Panc1 (cell line): ENCODE measurements around the gene FAM83F. TPM values are rescaled to one million over a fixed set of nuclear protein-coding genes. Genes with fewer than 3 reads are reported as not detected.

ENCODE experiments used
- ATAC-seq: fragments of 200-7000 bp; cut with Tn5 transposase; 2 replicates; pipeline ENCODE4 v1.9.1; 2020; ENCODE audit warnings: mild to moderate bottlenecking, moderate library complexity
- BruUV-seq: library from RNA; stranded (reverse); fragments of 400-500 nt; replicated peaks from 2 replicates; lab custom pipeline; 2021; lab: Mats Ljungman, UMichigan
- CTCF ChIA-PET: fragments of 300-600 bp; sonication (Branson Sonifier 250); formaldehyde crosslinking; loops from one replicate; lab custom pipeline; 2022; ENCODE audit warnings: antibody characterized with exemption; lab: Charles Lee
- POLR2A ChIA-PET: fragments of 300-600 bp; sonication (Branson Sonifier 250); formaldehyde crosslinking; loops from one replicate; lab custom pipeline; 2022; ENCODE audit warnings: antibody characterized with exemption; lab: Charles Lee
- DNase-seq: peaks from one replicate; pipeline ENCODE4 v3.0.0-alpha.2; 2010; ENCODE audit warnings: low read depth, low spot score
- H3K27ac ChIP-seq: 2 replicates; pipeline ENCODE4 v1.5.1; 2011; ENCODE audit warnings: mild to moderate bottlenecking, low read length, inconsistent platforms
- H3K27me3 ChIP-seq: fragments of 200-500 bp; sonication (Bioruptor generic); 2 replicates; pipeline ENCODE4 v1.6.0; 2014; ENCODE audit warnings: low read length, inconsistent platforms; ENCODE audit not compliant: control insufficient read depth, insufficient read depth
- H3K36me3 ChIP-seq: fragments of 200-500 bp; sonication (Bioruptor generic); 2 replicates; pipeline ENCODE4 v1.5.1; 2014; ENCODE audit warnings: inconsistent platforms, mild to moderate bottlenecking, low read length, moderate library complexity; ENCODE audit not compliant: control insufficient read depth, insufficient read depth
- H3K4me1 ChIP-seq: 2 replicates; pipeline ENCODE4 v1.5.1; 2011; ENCODE audit warnings: inconsistent platforms, mild to moderate bottlenecking, low read length, moderate library complexity; ENCODE audit not compliant: control insufficient read depth, insufficient read depth
- H3K4me3 ChIP-seq, 2 experiments: 2 replicates each; pipeline ENCODE4 v1.5.1; 2011 to 2012; ENCODE audit warnings: low read depth in 2 of 2, low read length in 2 of 2, mild to moderate bottlenecking in 2 of 2, inconsistent platforms in 1 of 2, moderate library complexity in 1 of 2
- H3K9me3 ChIP-seq: fragments of 200-500 bp; sonication (Bioruptor generic); 2 replicates; pipeline ENCODE4 v1.5.1; 2014; ENCODE audit warnings: low read depth, mild to moderate bottlenecking, inconsistent platforms, low read length, moderate library complexity; ENCODE audit not compliant: control insufficient read depth, insufficient read depth
- POLR2AphosphoS5 ChIP-seq: IDR thresholded peaks from 2 replicates; pipeline ENCODE4 v1.6.1; 2012; ENCODE audit warnings: mild to moderate bottlenecking, low read depth, low read length, moderate library complexity
- SIN3A ChIP-seq: IDR thresholded peaks from 2 replicates; pipeline ENCODE4 v1.6.1; 2012; ENCODE audit warnings: low read depth, mild to moderate bottlenecking, low read length, moderate library complexity, borderline replicate concordance; ENCODE audit not compliant: insufficient read depth
- TCF7L2 ChIP-seq: IDR thresholded peaks from 2 replicates; pipeline ENCODE4 v1.6.1; 2011; ENCODE audit warnings: mild to moderate bottlenecking, low read depth, low read length, inconsistent platforms
- in situ Hi-C: cut with HindIII; loops from 2 replicates; pipeline ENCODE4 v1.10.0; 2016; ENCODE audit warnings: low sequenced_read_pairs, low pct_unique_long_range_greater_than_20kb
- intact Hi-C: fragments of 100-400 bp; cut with micrococcal nuclease; formaldehyde crosslinking; loops from one replicate; pipeline ENCODE4 v1.10.0; 2022; ENCODE audit not compliant: unreplicated experiment
- total RNA-seq: library from RNA; stranded (reverse); gene quantifications from one replicate; pipeline ENCODE4 v1.2.1, GENCODE V29; 2021; ENCODE audit not compliant: unreplicated experiment
- TF ChIP-seq, protein P1 (sequence below): fragments of 450-650 bp; IDR thresholded peaks from 2 replicates; pipeline ENCODE4 v1.5.1; 2017; ENCODE audit warnings: mild to moderate bottlenecking
- TF ChIP-seq, protein P2 (sequence below), 2 experiments: IDR thresholded peaks; 2 replicates each; pipeline ENCODE4 v1.6.1; 2011 to 2012; ENCODE audit warnings: low read depth in 2 of 2, control low read depth in 1 of 2, low read length in 1 of 2, mild to moderate bottlenecking in 1 of 2, moderate library complexity in 1 of 2; ENCODE audit not compliant: insufficient read depth in 1 of 2

The FAM83F gene
- total RNA-seq, 1 experiment from 2014 or later, result 0.05 TPM

DNA sequence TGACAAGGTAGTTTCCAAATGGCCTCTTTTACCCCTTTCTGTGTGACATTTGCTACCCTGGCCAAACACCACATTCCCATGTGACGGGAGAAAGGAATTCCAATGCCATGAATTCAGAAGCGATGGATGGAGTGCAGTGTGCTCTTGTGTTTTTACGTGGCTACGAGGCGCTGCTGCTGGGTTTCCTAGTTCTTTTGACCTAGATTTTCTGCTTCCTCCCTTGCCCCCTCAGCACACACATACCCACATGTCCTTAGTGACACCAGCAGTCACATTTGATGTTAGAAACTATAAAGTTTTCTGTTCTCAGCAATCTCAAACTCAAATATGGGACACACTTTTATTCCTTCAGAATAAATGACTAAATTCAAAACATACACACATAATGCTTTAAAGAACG, 42.4 kb upstream of the FAM83F start:
- TF ChIP-seq POLR2AphosphoS5 (no peak), SIN3A (no peak), TCF7L2 (no peak)
- TF ChIP-seq, protein P1, sequence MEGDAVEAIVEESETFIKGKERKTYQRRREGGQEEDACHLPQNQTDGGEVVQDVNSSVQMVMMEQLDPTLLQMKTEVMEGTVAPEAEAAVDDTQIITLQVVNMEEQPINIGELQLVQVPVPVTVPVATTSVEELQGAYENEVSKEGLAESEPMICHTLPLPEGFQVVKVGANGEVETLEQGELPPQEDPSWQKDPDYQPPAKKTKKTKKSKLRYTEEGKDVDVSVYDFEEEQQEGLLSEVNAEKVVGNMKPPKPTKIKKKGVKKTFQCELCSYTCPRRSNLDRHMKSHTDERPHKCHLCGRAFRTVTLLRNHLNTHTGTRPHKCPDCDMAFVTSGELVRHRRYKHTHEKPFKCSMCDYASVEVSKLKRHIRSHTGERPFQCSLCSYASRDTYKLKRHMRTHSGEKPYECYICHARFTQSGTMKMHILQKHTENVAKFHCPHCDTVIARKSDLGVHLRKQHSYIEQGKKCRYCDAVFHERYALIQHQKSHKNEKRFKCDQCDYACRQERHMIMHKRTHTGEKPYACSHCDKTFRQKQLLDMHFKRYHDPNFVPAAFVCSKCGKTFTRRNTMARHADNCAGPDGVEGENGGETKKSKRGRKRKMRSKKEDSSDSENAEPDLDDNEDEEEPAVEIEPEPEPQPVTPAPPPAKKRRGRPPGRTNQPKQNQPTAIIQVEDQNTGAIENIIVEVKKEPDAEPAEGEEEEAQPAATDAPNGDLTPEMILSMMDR, result no peak
- TF ChIP-seq, protein P2, sequence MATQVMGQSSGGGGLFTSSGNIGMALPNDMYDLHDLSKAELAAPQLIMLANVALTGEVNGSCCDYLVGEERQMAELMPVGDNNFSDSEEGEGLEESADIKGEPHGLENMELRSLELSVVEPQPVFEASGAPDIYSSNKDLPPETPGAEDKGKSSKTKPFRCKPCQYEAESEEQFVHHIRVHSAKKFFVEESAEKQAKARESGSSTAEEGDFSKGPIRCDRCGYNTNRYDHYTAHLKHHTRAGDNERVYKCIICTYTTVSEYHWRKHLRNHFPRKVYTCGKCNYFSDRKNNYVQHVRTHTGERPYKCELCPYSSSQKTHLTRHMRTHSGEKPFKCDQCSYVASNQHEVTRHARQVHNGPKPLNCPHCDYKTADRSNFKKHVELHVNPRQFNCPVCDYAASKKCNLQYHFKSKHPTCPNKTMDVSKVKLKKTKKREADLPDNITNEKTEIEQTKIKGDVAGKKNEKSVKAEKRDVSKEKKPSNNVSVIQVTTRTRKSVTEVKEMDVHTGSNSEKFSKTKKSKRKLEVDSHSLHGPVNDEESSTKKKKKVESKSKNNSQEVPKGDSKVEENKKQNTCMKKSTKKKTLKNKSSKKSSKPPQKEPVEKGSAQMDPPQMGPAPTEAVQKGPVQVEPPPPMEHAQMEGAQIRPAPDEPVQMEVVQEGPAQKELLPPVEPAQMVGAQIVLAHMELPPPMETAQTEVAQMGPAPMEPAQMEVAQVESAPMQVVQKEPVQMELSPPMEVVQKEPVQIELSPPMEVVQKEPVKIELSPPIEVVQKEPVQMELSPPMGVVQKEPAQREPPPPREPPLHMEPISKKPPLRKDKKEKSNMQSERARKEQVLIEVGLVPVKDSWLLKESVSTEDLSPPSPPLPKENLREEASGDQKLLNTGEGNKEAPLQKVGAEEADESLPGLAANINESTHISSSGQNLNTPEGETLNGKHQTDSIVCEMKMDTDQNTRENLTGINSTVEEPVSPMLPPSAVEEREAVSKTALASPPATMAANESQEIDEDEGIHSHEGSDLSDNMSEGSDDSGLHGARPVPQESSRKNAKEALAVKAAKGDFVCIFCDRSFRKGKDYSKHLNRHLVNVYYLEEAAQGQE (IDR thresholded peaks at IDR 0.05; ENCODE audit: insufficient read depth in 1 of 2, low read depth in 2 of 2, low read length in 1 of 2), result no peak
- intact Hi-C loops, result no loop called here
- ATAC-seq (no peak), DNase-seq (no peak)
- no peaks in the 10 kb centered on the region for H3K36me3 ChIP-seq
- CTCF ChIA-PET, result no interaction called here
- no peak overlapping the region for H3K4me3 ChIP-seq
- H3K27ac ChIP-seq, result no peak overlapping the region
- POLR2A ChIA-PET, result no interaction called here
- no peaks in the 10 kb centered on the region for H3K9me3 ChIP-seq
- no TSS peak for BruUV-seq
- in situ Hi-C loops, result no loop called here
- H3K27me3 ChIP-seq, result no peaks in the 10 kb centered on the region
- H3K4me1 ChIP-seq, result no peaks in the 10 kb centered on the region

DNA sequence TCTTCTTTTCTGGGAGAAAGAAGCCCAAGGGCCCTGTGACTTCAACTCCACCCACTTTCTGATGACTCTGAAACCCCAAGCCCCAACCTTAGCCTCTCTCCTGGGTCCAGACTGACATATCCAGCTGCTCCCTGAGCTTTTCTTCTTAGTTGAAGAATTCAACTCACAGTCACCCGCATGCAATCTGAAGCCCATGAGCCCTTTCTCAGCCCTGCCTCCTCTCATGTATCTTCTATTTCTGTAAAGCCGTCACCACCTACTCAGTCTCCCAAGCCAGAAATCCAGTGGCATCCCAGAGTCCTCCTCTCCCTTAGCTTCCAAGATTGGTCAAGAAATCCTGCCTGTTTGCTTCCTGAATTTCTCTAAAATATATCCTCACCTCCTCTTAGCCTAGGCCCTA, 41.7 kb upstream of the FAM83F start:
- no peak for TF ChIP-seq SIN3A
- TF ChIP-seq POLR2AphosphoS5, result no peak
- TF ChIP-seq TCF7L2, result no peak
- TF ChIP-seq, protein P1, result no peak
- TF ChIP-seq, protein P2 (IDR thresholded peaks at IDR 0.05; ENCODE audit: insufficient read depth in 1 of 2, low read depth in 2 of 2, low read length in 1 of 2), result no peak
- no TSS peak for BruUV-seq
- Histone ChIP-seq H3K27ac (no peak overlapping the region), H3K4me1 (no peaks in the 10 kb centered on the region), H3K9me3 (no peaks in the 10 kb centered on the region), H3K4me3 (no peak overlapping the region), H3K36me3 (no peaks in the 10 kb centered on the region), H3K27me3 (no peaks in the 10 kb centered on the region)
- in situ Hi-C loops (no loop called here), intact Hi-C loops (no loop called here)
- ATAC-seq, result no peak
- CTCF ChIA-PET, result interaction anchor here (0.6 kb wide), 2 partner anchors 339 to 396 kb away, joined by 3 to 11 read pairs; no protein-coding TSS in a partner anchor
- DNase-seq, result no peak
- POLR2A ChIA-PET, result no interaction called here
